Muscle of leg (tissue), 11 donors: ENCODE results near the gene RGPD8. TPM values are rescaled to one million over a fixed set of nuclear protein-coding genes. Genes with fewer than 3 reads are reported as not detected.
"Not testable (repeated sequence)": the region's sequence is repeated elsewhere in the genome, so short reads cannot be mapped to it uniquely, and the experiment has no call there.

Experiments used
- DNase-seq: peaks from one replicate; pipeline ENCODE4 v3.0.0; 2013
- H3K27ac ChIP-seq: one replicate; pipeline ENCODE4 v1.5.1; 2013; ENCODE audit warnings: mild to moderate bottlenecking, low read length, control low read depth
- H3K27me3 ChIP-seq: one replicate; pipeline ENCODE4 v1.6.1; 2013; ENCODE audit warnings: low read length; ENCODE audit not compliant: control insufficient read depth, insufficient read depth
- H3K36me3 ChIP-seq: one replicate; pipeline ENCODE4 v1.6.1; 2013; ENCODE audit warnings: low read length; ENCODE audit not compliant: control insufficient read depth, insufficient read depth
- H3K4me1 ChIP-seq: one replicate; pipeline ENCODE4 v1.6.1; 2013; ENCODE audit warnings: low read length; ENCODE audit not compliant: control insufficient read depth, insufficient read depth
- H3K4me3 ChIP-seq: one replicate; pipeline ENCODE4 v1.5.1; 2013; ENCODE audit warnings: low read length, control low read depth
- H3K9me3 ChIP-seq: replicated peaks from 2 replicates; pipeline ENCODE4 v1.6.1; 2013; ENCODE audit warnings: low read depth, low read length; ENCODE audit not compliant: control insufficient read depth
- WGBS: methylation state at CpG from one replicate; pipeline ENCODE4 v1.1.5; 2013; ENCODE audit warnings: missing lambda C conversion rate; ENCODE audit not compliant: insufficient coverage; 5-methylcytosine and 5-hydroxymethylcytosine counted together
- polyA plus RNA-seq, 8 donors: library from polyadenylated mRNA; unstranded; fragments of 120-200 nt; gene quantifications; one replicate each; pipeline versions ENCODE4 v1.2.1 to v1.2.3, GENCODE V29; 2013; ENCODE audit warnings: inconsistent platforms in 1 of 8, low replicate concordance in 1 of 8; ENCODE audit not compliant: insufficient read length in 8 of 8, insufficient read depth in 1 of 8
- total RNA-seq: library from RNA; stranded (reverse); fragments of 120-200 nt; gene quantifications from one replicate; pipeline ENCODE4 v1.2.4, GENCODE V29; 2013

Gene RGPD8
- total and polyA plus RNA-seq, 9 donors: 0.72 to 10.2 (median 1.8) TPM

DNA sequence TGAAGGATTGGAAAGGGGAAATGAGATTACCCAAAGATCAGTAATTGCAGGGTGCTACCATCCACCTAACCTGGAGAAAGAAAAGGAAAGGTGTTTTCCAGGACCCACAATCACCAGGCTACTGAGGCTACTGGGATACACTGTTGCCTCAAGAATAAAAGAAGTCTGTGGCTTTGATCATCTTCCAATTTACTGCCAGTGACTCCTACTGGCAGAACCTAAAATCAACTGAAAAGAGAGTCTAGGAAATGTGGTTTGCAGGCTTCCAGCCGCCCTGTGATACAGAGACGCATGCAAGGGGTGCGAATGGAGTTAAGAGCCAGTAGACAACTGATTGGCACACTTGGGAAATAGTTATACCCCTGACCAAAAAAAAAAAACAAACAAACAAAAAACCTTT lies 31.9 kb upstream of the RGPD8 start:
- Histone ChIP-seq H3K36me3 (no peaks in the 10 kb centered on the region), H3K9me3 (no peaks in the 10 kb centered on the region), H3K4me1 (no peaks in the 10 kb centered on the region), H3K27ac (no peak overlapping the region), H3K27me3 (peaks cover 3% of the 10 kb centered on the region), H3K4me3 (no peak overlapping the region)
- DNase-seq: no peak
- no CpG with 5 or more reads among the region's 3 CpGs for WGBS

- Histone ChIP-seq H3K4me3 (no peak overlapping the region), H3K4me1 (no peaks in the 10 kb centered on the region), H3K27ac (no peak overlapping the region), H3K36me3 (no peaks in the 10 kb centered on the region), H3K27me3 (peaks cover 3% of the 10 kb centered on the region), H3K9me3 (no peaks in the 10 kb centered on the region)
- no CpG with 5 or more reads among the region's 1 CpG for WGBS
- no peak for DNase-seq
Measured at GRCh38 chr2:112463256-112463655, 29.8 kb upstream of the RGPD8 start.

DNA sequence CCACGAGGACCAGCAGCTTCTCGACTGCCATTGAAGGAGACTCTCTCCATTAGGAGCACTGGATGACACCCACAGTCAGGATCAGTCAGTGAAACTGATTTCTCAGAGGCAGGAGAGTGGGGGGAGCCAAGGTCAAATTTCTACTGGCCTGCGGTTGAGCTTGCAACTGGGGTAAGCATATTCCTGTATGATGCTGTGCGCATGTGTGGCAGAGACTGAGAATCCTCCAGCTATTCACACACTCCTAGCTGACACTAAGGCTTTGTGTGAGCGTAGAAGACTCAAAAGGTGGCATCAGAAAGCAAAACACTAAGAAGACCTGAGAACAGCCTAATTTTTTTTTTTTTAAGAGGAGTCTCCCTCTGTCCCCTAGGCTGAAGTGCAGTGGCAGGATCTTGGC lies 28.7 kb upstream of the RGPD8 start:
- Histone ChIP-seq H3K9me3 (no peaks in the 10 kb centered on the region), H3K36me3 (no peaks in the 10 kb centered on the region), H3K4me3 (no peak overlapping the region), H3K4me1 (no peaks in the 10 kb centered on the region), H3K27ac (no peak overlapping the region), H3K27me3 (peaks cover 3% of the 10 kb centered on the region)
- 48% methylated on average over 2 of the region's 5 CpGs for WGBS
- no peak for DNase-seq

GRCh38 chr2:112459372-112459771 lies 25.9 kb upstream of the RGPD8 start:
- no peak overlapping the region for H3K4me3 ChIP-seq
- peaks cover 3% of the 10 kb centered on the region for H3K27me3 ChIP-seq
- no peaks in the 10 kb centered on the region for H3K9me3 ChIP-seq
- H3K27ac ChIP-seq: no peak overlapping the region
- WGBS: 83% methylated on average over 1 of the region's 1 CpG
- H3K4me1 ChIP-seq: no peaks in the 10 kb centered on the region
- DNase-seq: no peak
- no peaks in the 10 kb centered on the region for H3K36me3 ChIP-seq

DNA sequence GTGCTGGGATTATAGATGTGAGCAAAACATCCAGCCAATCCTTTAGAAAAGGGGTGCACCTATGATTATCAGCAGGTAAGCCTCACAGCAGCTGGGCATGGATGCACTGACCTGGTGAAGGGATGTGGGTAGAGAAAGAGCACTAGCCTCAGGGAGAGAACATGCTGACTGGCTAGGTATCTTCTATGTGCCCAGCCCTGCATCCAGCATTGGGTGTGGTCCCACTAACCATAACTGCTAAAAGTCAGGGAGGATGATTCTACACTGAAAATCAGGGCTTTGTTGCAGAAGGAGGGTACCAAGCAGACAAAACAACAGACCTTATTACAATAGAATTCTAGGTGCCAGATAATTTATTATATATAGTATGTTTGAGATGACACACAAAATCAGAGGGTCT lies 21.1 kb upstream of the RGPD8 start:
- H3K4me1 ChIP-seq: no peaks in the 10 kb centered on the region
- no peaks in the 10 kb centered on the region for H3K36me3 ChIP-seq
- peaks cover 4% of the 10 kb centered on the region for H3K9me3 ChIP-seq
- H3K4me3 ChIP-seq: no peak overlapping the region
- H3K27me3 ChIP-seq: no peaks in the 10 kb centered on the region
- DNase-seq: no peak
- H3K27ac ChIP-seq: no peak overlapping the region

- DNase-seq: no peak
- Histone ChIP-seq H3K27ac (no peak overlapping the region), H3K27me3 (no peaks in the 10 kb centered on the region), H3K4me3 (no peak overlapping the region), H3K9me3 (peaks cover 4% of the 10 kb centered on the region), H3K4me1 (no peaks in the 10 kb centered on the region), H3K36me3 (no peaks in the 10 kb centered on the region)
- WGBS: no CpG with 5 or more reads among the region's 1 CpG
Measured at GRCh38 chr2:112451317-112451716, 17.9 kb upstream of the RGPD8 start.

DNA sequence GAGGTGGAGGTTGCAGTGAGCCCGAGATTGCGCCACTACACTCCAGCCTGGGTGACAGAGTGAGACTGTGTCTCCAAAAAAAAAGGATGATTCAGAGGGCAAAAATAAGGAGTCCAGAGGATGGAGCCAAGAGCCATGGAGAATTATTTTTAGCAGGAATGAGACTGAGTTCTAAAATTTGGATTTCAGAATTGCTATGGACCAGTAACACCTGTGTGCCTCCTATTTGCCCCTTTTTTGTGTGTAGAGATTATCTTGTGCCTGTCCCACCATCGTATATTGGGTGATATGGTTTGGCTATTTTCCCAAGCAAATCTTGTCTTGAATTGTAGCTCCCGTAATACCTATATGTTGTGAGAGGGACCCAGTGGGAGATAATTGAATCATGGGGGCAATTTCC lies 16.4 kb upstream of the RGPD8 start:
- 94% methylated on average over 3 of the region's 4 CpGs for WGBS
- H3K36me3 ChIP-seq: no peaks in the 10 kb centered on the region
- no peaks in the 10 kb centered on the region for H3K4me1 ChIP-seq
- H3K9me3 ChIP-seq: peaks cover 4% of the 10 kb centered on the region
- no peak overlapping the region for H3K4me3 ChIP-seq
- no peaks in the 10 kb centered on the region for H3K27me3 ChIP-seq
- H3K27ac ChIP-seq: no peak overlapping the region
- DNase-seq: no peak

DNA sequence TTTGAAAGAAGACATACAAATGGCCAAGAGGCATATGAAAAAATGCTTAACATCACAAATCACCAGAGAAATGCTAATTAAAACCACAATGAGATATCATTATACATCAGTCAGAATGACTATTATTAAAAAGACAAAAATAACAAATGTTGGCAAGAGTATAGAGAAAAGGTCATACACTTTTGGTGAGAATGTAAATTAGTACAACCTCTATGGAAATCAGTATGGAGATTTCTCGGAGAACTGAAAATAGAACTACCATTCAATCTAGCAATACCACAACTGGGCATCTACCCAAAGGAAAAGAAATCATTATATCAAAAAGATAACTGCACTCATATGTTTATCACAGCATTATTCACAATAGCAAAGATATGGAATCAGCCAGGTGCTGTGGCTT lies 10.8 kb upstream of the RGPD8 start:
- H3K4me1 ChIP-seq, H3K4me3 ChIP-seq: not testable (repeated sequence)
- no CpG with 5 or more reads among the region's 1 CpG for WGBS

DNA sequence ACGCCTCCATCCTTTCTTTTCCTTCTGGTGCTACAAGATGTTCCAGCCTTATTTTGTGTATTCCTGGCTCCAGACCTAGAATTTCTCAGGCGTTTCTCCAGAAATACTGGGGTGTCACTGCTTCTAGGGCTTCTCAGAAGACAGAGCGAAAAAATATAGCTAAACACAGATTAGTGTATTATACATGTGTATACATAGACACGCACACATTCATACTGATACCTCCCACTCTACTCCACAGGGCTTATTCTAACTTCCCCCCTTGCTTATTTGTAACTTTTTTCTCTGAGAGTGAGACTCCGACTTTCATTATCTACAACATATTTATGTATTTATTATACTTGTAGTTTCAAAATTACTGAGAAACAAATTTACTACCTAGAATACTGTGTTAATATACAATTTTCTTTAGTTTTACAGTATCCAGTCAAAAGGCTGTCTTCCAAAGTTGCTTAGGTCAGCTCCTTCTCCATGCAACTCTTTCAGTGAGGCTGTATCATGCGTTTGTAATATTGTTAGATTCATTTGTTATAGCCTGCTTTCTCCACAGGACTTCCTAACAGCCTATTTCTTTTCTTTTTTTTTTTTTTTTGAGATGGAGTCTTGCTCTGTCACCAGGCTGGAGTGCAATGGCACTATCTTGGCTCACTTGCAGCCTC lies 5.3 kb upstream of the RGPD8 start:
- DNase-seq, H3K27ac ChIP-seq, H3K27me3 ChIP-seq, H3K4me3 ChIP-seq, H3K9me3 ChIP-seq, H3K4me1 ChIP-seq, H3K36me3 ChIP-seq: not testable (repeated sequence)
- WGBS: no CpG with 5 or more reads among the region's 6 CpGs

More for the DNA sequence above, 10.8 kb upstream of the RGPD8 start:
- not testable (repeated sequence) for H3K27me3 ChIP-seq, H3K27ac ChIP-seq, H3K9me3 ChIP-seq, H3K36me3 ChIP-seq, DNase-seq

- DNase-seq, H3K27me3 ChIP-seq: not testable (repeated sequence)
- WGBS: 84% methylated on average over 14 of the region's 16 CpGs
Measured at GRCh38 chr2:112437405-112437831, 4.0 kb upstream of the RGPD8 start.

DNA sequence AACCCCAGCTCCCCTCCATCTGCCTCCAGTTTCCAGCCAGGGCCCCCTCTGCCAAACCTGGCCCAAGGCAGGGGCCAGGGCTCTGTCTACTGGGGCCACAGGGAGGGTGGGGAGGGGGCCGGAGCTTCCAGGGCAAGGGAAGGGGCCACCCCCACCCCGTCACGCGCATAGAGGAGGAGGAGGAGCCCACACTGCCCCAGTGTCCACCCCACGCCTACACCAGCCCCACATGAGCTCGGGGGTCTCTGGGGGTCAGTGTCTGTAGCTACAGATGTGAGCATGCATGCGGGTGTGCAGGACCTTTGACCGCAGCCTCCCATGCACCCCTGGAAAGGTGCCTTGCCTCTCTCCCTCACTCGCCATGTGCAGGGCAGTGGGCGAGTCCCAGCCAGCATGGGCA lies 3.5 kb upstream of the RGPD8 start:
- H3K27me3 ChIP-seq, H3K4me3 ChIP-seq, H3K36me3 ChIP-seq, DNase-seq, H3K27ac ChIP-seq, H3K9me3 ChIP-seq, H3K4me1 ChIP-seq: not testable (repeated sequence)
- WGBS: 82% methylated on average over 3 of the region's 10 CpGs

More at GRCh38 chr2:112437405-112437831, 4.0 kb upstream of the RGPD8 start:
- H3K4me1 ChIP-seq, H3K9me3 ChIP-seq, H3K4me3 ChIP-seq, H3K27ac ChIP-seq, H3K36me3 ChIP-seq: not testable (repeated sequence)
